SK-MEL-5 (cell line): Measurements from ENCODE around the gene WNT10A. TPM values are rescaled to one million over a fixed set of nuclear protein-coding genes. Genes with fewer than 3 reads are reported as not detected.

Experiments
- DNase-seq: peaks from one replicate; pipeline ENCODE4 v3.0.0-alpha.2; 2016; ENCODE audit warnings: low read depth, low spot score
- in situ Hi-C: cut with HindIII; loops from 2 replicates; pipeline ENCODE4 v1.10.0; 2016; ENCODE audit warnings: low sequenced_read_pairs, high pct_unique_total_duplicates, low pct_unique_long_range_greater_than_20kb
- total RNA-seq: library from RNA; depleted of rRNA; stranded (reverse); fragments of >200 nt; shearing (Covaris generic); gene quantifications from 2 replicates; pipeline ENCODE4 v1.2.3, GENCODE V29; 2014

The WNT10A gene
- total RNA-seq, 1 experiment from 2014 or later: 0.11 TPM

GRCh38 chr2:218883491-218884490 lies 3.1 kb downstream of the WNT10A start:
- DNase-seq: no peak
- in situ Hi-C loops: no loop called here

DNA sequence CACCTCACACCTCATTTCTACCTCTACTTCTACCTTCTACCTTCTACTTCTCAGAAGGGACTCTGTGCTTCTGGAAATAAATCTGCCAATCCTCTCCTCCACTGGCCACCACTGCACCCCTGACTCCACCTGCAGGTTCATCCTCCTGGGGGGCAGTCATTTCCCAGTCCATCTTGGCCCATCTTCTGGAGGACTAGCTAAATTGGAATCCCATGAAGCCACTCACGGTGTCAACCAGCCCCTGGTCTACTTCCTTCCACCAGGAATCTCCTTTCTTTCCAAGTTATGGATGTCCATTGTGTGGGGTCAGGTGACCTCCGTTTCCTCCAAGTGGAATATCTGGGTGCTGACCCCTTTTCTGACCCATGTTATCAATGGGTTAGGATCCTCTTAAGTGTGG lies 3.9 kb downstream of the WNT10A start:
- DNase-seq: no peak
- in situ Hi-C loops: no loop called here

DNA sequence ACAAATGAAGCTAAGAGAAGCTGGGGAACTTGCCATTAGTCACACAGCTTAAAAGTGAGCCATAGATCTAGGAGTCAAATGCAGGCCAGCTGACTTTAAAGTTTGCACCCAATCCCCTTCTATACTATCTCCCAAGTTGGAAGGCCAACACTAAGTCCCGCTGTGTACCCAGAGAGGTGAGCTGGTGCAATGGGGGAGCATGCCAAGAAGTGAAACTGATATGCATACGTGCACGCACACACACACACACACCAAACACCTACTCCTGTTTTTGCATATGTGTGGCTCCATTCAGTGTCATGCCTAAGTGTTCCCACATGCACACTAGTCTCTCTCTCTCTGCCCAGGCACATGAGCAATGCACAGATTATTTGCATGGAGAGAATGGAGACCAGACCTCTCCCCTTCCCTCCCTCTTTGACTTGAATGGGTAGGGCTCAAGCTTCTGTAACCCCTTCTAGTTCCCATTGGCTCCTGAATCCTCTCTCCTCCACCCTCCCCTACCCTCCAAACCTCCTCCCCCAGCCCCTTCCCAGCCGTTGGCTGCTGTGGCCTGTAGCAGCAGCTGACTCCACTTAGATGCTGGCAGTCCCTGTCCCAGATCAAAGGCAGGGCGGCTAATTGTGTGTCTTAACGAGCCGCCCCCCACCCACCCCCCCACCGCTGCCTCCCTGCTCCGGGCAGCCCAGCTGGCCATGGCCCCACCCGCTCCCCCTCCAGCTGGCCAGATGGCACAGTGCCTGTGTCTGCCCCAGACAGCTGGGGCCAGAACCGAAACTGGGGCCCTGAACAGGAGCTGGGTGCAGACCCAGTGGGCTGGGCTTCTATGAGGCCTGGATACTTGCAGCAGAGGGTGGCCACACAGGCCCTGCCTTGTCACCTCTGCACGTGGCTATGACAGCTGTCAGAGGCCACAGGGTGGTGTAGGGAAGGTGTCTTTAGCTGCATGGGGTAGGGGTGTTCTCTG lies 5.6 kb downstream of the WNT10A start:
- DNase-seq: no peak
- in situ Hi-C loops: no loop called here

GRCh38 chr2:218887079-218887478 lies 6.4 kb downstream of the WNT10A start:
- no peak for DNase-seq
- in situ Hi-C loops: no loop called here

DNA sequence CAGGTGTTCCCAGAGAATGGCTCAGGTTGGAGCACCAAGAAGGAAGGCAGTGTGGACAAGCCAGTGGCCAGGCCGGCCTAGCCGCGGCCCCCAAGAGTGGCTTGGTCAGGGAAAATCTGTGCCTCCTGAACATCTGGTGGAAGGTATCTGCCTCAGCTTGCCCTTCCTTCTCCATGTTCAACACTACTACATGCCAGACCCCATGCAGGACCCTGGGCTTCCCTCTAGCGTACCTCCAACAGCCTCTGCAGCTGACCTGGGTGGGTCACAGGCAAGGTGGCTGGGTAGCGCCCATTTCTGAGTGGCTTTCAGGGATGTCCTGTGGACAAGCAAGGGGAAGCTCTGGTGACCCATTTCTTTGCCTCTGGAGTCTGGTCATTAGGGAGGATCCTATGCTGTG lies 7.7 kb downstream of the WNT10A start:
- no peak for DNase-seq
- in situ Hi-C loops: no loop called here

- in situ Hi-C loops: no loop called here
Measured at GRCh38 chr2:218889937-218890336, 9.3 kb downstream of the WNT10A start.

GRCh38 chr2:218890369-218890768 lies 9.7 kb downstream of the WNT10A start:
- DNase-seq: no peak
- in situ Hi-C loops: no loop called here

More at GRCh38 chr2:218889937-218890336, 9.3 kb downstream of the WNT10A start:
- DNase-seq: no peak

GRCh38 chr2:218891275-218892135 lies 10.9 kb downstream of the WNT10A start:
- no peak for DNase-seq

GRCh38 chr2:218892693-218893348 lies 12.2 kb downstream of the WNT10A start:
- in situ Hi-C loops: no loop called here

More at GRCh38 chr2:218891275-218892135, 10.9 kb downstream of the WNT10A start:
- in situ Hi-C loops: no loop called here

DNA sequence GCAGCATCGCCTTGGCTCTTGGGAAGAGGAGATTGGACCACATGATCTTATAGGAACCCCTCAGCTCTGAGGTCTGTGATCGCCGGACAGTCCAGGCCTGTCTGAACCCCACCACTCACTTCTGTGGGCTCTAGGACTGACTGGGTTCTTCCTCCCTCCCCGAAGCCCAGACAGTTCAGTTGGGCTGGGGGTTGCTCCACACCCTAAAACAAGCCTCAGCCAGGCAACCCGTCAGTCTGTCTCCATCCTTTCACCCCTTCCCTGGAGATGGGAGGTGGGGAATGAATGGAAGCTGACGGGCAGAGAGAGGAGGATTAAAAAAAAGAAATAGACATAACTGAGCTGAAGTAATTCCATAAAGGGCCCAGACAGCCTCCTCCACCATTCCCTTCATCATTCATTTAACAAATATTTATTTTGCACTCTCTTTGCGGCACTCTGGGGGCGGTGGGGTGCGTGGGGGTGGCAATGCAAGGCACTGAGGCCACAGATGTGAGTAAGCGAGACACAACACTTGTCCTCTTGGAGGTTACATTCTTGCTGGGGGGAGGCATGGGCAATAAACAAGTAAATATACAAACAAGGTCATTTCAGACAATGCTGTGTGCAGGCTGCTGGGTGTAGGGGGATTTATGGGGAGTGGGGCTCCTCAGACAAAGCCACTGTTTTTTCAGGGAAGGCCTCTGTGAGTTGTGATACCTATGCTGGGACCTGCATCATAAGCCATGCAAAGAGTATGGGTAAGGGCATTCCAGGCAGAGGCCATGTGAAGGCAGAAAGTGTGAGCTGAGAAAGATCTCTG lies 12.9 kb downstream of the WNT10A start:
- no peak for DNase-seq
- in situ Hi-C loops: no loop called here

More at GRCh38 chr2:218892693-218893348, 12.2 kb downstream of the WNT10A start:
- peak; percentile 34 for DNase-seq

DNA sequence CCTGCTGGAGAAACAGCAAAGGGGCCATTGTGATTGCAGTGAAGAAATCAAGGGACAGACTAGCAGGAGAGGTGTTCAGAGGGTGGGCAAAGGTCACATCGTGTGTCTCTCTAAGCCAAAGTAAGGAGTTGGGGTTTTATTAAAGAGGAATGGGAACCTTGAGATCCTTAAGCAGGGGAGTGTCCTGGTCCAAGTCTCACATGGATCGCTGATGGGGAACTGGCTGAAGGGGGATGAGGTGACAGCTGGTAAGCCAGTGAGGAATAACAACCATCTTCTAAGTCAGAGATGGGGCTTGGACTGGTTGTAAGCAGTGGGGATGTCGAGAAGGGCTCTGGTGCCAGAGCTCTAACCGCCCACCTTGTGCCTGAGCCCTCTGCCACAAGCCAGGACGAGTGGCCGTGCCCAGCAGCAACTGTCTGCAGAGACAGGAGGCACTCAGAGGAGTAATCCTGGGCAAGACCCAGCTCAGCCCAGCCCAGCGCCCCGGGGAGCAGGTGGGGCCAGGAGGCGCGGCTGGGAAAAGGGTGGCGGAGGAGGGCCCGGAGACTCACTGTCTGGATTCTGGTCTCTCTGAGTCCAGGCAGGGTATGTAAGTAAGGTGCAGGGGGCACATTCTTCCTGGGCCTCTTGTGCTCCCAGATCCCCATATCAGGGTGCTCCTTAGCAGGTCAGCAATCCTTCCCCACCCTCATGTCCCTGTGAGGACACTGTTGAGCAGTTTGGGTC lies 13.7 kb downstream of the WNT10A start:
- in situ Hi-C loops: no loop called here
- no peak for DNase-seq

DNA sequence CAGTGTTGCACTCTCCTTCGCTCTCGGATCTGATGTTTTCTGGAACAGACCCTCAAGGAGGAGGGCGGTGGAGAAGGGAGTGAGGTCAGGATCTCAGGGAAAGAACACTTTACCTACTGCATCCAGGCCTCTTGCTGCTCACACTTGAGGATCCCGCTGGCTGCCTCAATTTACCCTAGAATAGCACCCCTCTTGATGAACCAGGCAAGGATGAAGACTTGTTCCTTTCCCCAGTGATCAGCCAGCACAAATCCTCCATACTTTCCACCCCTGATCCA lies 14.2 kb downstream of the WNT10A start:
- in situ Hi-C loops: no loop called here
- no peak for DNase-seq

GRCh38 chr2:218895326-218895725 lies 14.7 kb downstream of the WNT10A start:
- no peak for DNase-seq
- in situ Hi-C loops: no loop called here

DNA sequence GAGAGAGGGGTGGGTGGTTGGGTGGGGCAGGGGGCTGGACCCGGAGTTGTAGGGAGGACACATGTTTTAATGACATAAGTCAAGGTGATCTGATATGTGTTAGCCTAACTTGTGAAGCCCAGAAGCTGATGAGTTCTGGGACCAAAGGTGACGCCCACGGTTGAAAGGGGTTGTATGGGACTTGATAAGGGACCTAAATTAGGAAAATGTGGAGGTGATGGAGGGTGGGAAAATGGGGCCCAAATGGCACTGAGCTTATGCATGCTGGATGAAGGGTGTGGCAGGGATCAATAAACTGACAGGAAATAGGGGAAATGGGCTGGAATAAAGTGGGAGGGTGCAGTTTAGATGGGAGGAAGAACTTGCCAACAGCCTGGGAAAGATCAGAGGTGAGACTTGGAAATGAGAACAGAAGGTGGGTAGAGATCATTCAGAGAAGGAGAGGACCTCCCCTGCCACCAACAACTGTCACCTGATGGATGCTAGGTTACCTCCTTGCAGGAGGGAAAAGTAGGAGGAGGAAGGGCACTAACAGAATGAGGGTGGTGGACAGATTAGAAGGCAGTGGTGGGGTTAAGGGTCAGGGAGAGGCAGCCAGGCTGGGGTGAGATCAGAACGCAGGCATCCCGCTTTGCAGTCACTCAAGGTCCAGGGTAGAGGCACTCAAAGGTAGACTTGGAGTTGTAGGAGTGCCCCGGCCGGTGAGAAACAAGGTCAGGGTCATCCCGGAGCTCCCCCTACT lies 15.3 kb downstream of the WNT10A start:
- in situ Hi-C loops: no loop called here

More for the DNA sequence above, 15.3 kb downstream of the WNT10A start:
- no peak for DNase-seq
